Transverse colon (tissue), 4 donors: ENCODE results near the gene VASN. TPM values are rescaled to one million over a fixed set of nuclear protein-coding genes. Genes with fewer than 3 reads are reported as not detected.
"Not testable (repeated sequence)": the region's sequence is repeated elsewhere in the genome, so short reads cannot be mapped to it uniquely, and the experiment has no call there.

Source experiments
- DNase-seq: peaks from one replicate; pipeline ENCODE4 v3.0.0-alpha.2; 2019
- H3K27ac ChIP-seq, 4 donors: fragments of 200-600 bp; sonication (generic); 2 replicates each; pipeline ENCODE4 v1.5.1; 2016 to 2018; ENCODE audit warnings: inconsistent platforms in 4 of 4
- H3K27me3 ChIP-seq: fragments of 200-600 bp; sonication (generic); 2 replicates; pipeline ENCODE4 v1.5.1; 2017; ENCODE audit warnings: inconsistent platforms
- H3K36me3 ChIP-seq, 4 donors: fragments of 200-600 bp; sonication (generic); 2 replicates each; pipeline ENCODE4 v1.5.1; 2017 to 2019; ENCODE audit warnings: inconsistent platforms in 4 of 4
- H3K4me1 ChIP-seq, 4 donors: fragments of 200-600 bp; sonication (generic); 2 replicates each; pipeline ENCODE4 v1.5.1; 2017 to 2020; ENCODE audit warnings: inconsistent platforms in 4 of 4
- H3K4me3 ChIP-seq, 4 donors: fragments of 200-600 bp; sonication (generic); 1 replicate in 1 of 4; 2 replicates in 3 of 4; pipeline versions ENCODE4 v1.5.1 to v1.6.1; 2017 to 2019; ENCODE audit warnings: inconsistent platforms in 4 of 4
- H3K9me3 ChIP-seq, 2 donors: fragments of 200-600 bp; sonication (generic); 2 replicates each; pipeline ENCODE4 v1.5.1; 2017 to 2019; ENCODE audit warnings: inconsistent platforms in 2 of 2
- CTCF ChIP-seq, 5 experiments: fragments of 200-600 bp in 3 of 5; fragments of 450-650 bp in 2 of 5; sonication (generic) in 3 of 5; IDR thresholded peaks; 1 replicate in 2 of 5; 2 replicates in 3 of 5; pipeline ENCODE4 v1.5.1; 2016 to 2017; ENCODE audit warnings: antibody characterized with exemption in 5 of 5, inconsistent platforms in 3 of 5, mild to moderate bottlenecking in 2 of 5, moderate library complexity in 1 of 5
- EP300 ChIP-seq: sonication (generic); formaldehyde crosslinking; IDR thresholded peaks from one replicate; pipeline ENCODE4 v1.6.1; 2017; ENCODE audit warnings: antibody characterized with exemption, low read depth
- POLR2A ChIP-seq: fragments of 450-650 bp; IDR thresholded peaks from one replicate; pipeline ENCODE4 v1.6.1; 2016; ENCODE audit warnings: antibody characterized with exemption, mild to moderate bottlenecking, moderate library complexity
- POLR2AphosphoS5 ChIP-seq, 3 donors: sonication (generic); formaldehyde crosslinking; IDR thresholded peaks; one replicate each; pipeline ENCODE4 v1.6.1; 2016; ENCODE audit warnings: antibody characterized with exemption in 3 of 3
- WGBS, 2 donors: methylation state at CpG; one replicate each; pipeline ENCODE4 v1.1.5; 2018; ENCODE audit warnings: low coverage in 1 of 2; 5-methylcytosine and 5-hydroxymethylcytosine counted together
- in situ Hi-C, 4 donors: fragments of 200-750 bp; cut with MboI; loops; one replicate each; pipeline versions ENCODE4 v1.15.0 to v1.15.1; 2017; ENCODE audit warnings: low sequenced_read_pairs in 3 of 4, low pct_ligation_motif_present in 1 of 4, low pct_unique_long_range_greater_than_20kb in 1 of 4
- intact Hi-C: fragments of 100-400 bp; cut with DNase I; formaldehyde crosslinking; loops from one replicate; pipeline ENCODE4 v1.15.1; 2023; ENCODE audit warnings: low total_unique reads
- total RNA-seq, 4 donors: library from RNA; depleted of rRNA; stranded (reverse); fragments of >200 nt; gene quantifications; one replicate each; pipeline ENCODE4 v1.1.0, GENCODE V29; 2016

Gene VASN
- total RNA-seq, 4 donors from 2014 or later, result 3.4 to 18.7 (median 9.0) TPM

- no peaks in the 10 kb centered on the region for H3K36me3 ChIP-seq
- no peak overlapping the region for H3K27ac ChIP-seq
- no peak for DNase-seq
- whole genome bisulfite sequencing, 2 donors, result 69 to 70% methylated on average over 2 to 5 of the region's 14 CpGs
- intact Hi-C loops, result loop anchor here (10.0 kb wide), 1 partner anchor 127 kb away; no protein-coding TSS in a partner anchor
- H3K27me3 ChIP-seq, result peaks cover 21% of the 10 kb centered on the region
- H3K4me1 ChIP-seq, result peaks cover 5 to 34% (median 23%) of the 10 kb centered on the region in 4 donors
- TF ChIP-seq CTCF (IDR thresholded peaks at IDR 0.05) (no peak), EP300 (no peak), POLR2A (no peak), POLR2AphosphoS5 (IDR thresholded peaks at IDR 0.05) (no peak)
- H3K4me3 ChIP-seq, result no peak overlapping the region
- in situ Hi-C loops, result loop anchor here in 2 of 4 donors (5.0 to 25.0 kb wide), 3 partner anchors 40 to 145 kb away; no protein-coding TSS in a partner anchor
- H3K9me3 ChIP-seq, result no peaks in the 10 kb centered on the region
Measured at GRCh38 chr16:4332083-4332482, 39.6 kb upstream of the VASN start.

- no peak overlapping the region for H3K4me3 ChIP-seq
- TF ChIP-seq CTCF (IDR thresholded peaks at IDR 0.05), result no peak
- no peak for TF ChIP-seq POLR2AphosphoS5 (IDR thresholded peaks at IDR 0.05)
- TF ChIP-seq POLR2A, result no peak
- no peak for TF ChIP-seq EP300
- no peak overlapping the region for H3K27ac ChIP-seq
- DNase-seq, result no peak
- intact Hi-C loops (loop anchor here (10.0 kb wide), 1 partner anchor 128 kb away; no protein-coding TSS in a partner anchor), in situ Hi-C loops (loop anchor here in 2 of 4 donors (5.0 to 25.0 kb wide), 3 partner anchors 40 to 145 kb away; no protein-coding TSS in a partner anchor)
- peaks cover 5 to 28% (median 16%) of the 10 kb centered on the region in 4 donors for H3K4me1 ChIP-seq
- H3K36me3 ChIP-seq, result no peaks in the 10 kb centered on the region
- WGBS, 2 donors, result 61% methylated on average over 19 of the region's 19 CpGs; no CpG with 5 or more reads in 1 of the 2 donors
- no peaks in the 10 kb centered on the region for H3K9me3 ChIP-seq
- peaks cover 14% of the 10 kb centered on the region for H3K27me3 ChIP-seq
Measured at GRCh38 chr16:4332623-4333307, 38.9 kb upstream of the VASN start.

- no peaks in the 10 kb centered on the region for H3K36me3 ChIP-seq
Measured at GRCh38 chr16:4333308-4333638, 38.4 kb upstream of the VASN start.

GRCh38 chr16:4333714-4334113, 37.9 kb upstream of the VASN start:
- H3K4me3 ChIP-seq, H3K9me3 ChIP-seq, H3K27ac ChIP-seq, H3K27me3 ChIP-seq, H3K36me3 ChIP-seq, DNase-seq: not testable (repeated sequence)
- H3K4me1 ChIP-seq, result peaks cover under 1 to 18% (median 7%) of the 10 kb centered on the region in 4 donors
- in situ Hi-C loops (loop anchor here in 2 of 4 donors (5.0 to 25.0 kb wide), 3 partner anchors 41 to 146 kb away; no protein-coding TSS in a partner anchor), intact Hi-C loops (loop anchor here (10.0 kb wide), 1 partner anchor 129 kb away; no protein-coding TSS in a partner anchor)
- 80% methylated on average over 9 of the region's 9 CpGs; no CpG with 5 or more reads in 1 of the 2 donors for WGBS, 2 donors

More at GRCh38 chr16:4333308-4333638, 38.4 kb upstream of the VASN start:
- Histone ChIP-seq H3K27me3 (peaks cover 9% of the 10 kb centered on the region), H3K4me3 (no peak overlapping the region), H3K4me1 (peaks cover 5 to 22% (median 11%) of the 10 kb centered on the region in 4 donors), H3K9me3 (no peaks in the 10 kb centered on the region), H3K27ac (no peak overlapping the region)
- DNase-seq, result no peak
- intact Hi-C loops, result loop anchor here (10.0 kb wide), 1 partner anchor 128 kb away; no protein-coding TSS in a partner anchor
- in situ Hi-C loops, result loop anchor here in 2 of 4 donors (5.0 to 25.0 kb wide), 3 partner anchors 41 to 146 kb away; no protein-coding TSS in a partner anchor
- no peak for TF ChIP-seq CTCF (IDR thresholded peaks at IDR 0.05)
- TF ChIP-seq POLR2A, result no peak
- WGBS, 2 donors, result 58% methylated on average over 9 of the region's 9 CpGs; no CpG with 5 or more reads in 1 of the 2 donors
